Skin of body (tissue), 2 donors: ENCODE results near the gene MPL. TPM values are rescaled to one million over a fixed set of nuclear protein-coding genes. Genes with fewer than 3 reads are reported as not detected.

Experiments used
- DNase-seq: peaks from one replicate; lab custom pipeline; 2025; lab: John Stamatoyannopoulos, UW
- total RNA-seq: library from RNA; depleted of rRNA; stranded (reverse); fragments of >200 nt; gene quantifications from one replicate; pipeline ENCODE4 v1.2.3, GENCODE V29; 2014

MPL gene
- total RNA-seq, 1 donor from 2014 or later: 0.10 TPM

GRCh38 chr1:43322506-43322905, 15.1 kb upstream of the MPL start:
- DNase-seq: no peak

- no peak for DNase-seq
Observed at GRCh38 chr1:43324810-43325209, 12.8 kb upstream of the MPL start.

GRCh38 chr1:43325381-43325780, 12.2 kb upstream of the MPL start:
- no peak for DNase-seq

DNA sequence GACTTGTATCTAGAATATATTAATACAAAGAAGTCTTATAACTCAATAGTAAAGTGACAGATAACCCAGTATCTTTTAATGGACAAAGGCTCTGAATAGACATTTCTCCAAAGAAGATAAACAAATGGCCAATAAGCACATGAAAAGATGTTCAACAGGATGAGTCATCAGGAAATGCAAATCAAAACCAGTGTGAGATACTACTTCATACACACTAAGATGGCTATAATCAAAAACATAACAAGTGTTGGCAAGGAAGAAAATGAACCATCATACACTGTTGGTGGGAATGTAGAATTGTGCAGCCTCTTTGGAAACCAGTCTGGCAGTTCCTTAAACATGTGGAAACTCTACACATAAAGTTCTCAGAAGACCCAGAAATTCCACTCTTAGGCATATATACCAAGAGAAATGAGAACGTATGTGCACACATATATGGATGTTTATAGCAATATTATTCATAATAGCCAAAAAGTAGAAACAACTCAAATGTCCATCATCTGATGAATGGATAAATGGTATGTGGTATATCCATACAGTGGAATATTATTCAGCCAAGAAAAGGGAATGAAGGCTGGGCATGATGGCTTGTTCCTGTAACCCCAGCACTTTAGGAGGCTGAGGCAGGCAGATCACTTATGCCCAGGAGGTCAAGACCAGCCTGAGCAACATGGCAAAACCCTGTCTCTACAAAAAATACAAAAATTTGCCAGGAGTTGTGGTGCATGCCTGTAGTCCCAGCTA, 9.9 kb upstream of the MPL start:
- peak; percentile 2 for DNase-seq

GRCh38 chr1:43329995-43330751, 7.4 kb upstream of the MPL start:
- DNase-seq: no peak

GRCh38 chr1:43331688-43332087, 5.9 kb upstream of the MPL start:
- no peak for DNase-seq

- DNase-seq: no peak
Observed at GRCh38 chr1:43334453-43335205, 3.0 kb upstream of the MPL start.

DNA sequence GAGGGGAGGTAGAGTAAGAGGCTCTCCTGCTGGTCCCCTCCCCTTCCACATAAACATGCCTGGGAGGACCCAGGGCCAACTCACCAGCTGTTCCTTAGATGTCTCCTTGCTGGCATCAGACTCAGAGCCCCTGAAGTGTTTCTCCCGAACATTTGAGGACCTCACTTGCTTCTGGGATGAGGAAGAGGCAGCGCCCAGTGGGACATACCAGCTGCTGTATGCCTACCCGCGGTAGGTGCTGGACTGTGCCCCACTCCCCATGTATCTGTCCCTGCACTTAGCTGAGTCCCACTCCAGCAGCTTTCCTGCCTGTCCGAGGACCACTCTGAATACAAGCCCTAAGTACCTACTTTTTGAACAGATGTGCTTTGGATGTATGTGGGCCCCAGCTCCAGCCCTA, 383 bp downstream of the MPL start:
- DNase-seq: no peak

- no peak for DNase-seq
Observed at GRCh38 chr1:43339584-43340232, 2.1 kb downstream of the MPL start.

GRCh38 chr1:43340559-43340958, 2.9 kb downstream of the MPL start:
- DNase-seq: no peak

DNA sequence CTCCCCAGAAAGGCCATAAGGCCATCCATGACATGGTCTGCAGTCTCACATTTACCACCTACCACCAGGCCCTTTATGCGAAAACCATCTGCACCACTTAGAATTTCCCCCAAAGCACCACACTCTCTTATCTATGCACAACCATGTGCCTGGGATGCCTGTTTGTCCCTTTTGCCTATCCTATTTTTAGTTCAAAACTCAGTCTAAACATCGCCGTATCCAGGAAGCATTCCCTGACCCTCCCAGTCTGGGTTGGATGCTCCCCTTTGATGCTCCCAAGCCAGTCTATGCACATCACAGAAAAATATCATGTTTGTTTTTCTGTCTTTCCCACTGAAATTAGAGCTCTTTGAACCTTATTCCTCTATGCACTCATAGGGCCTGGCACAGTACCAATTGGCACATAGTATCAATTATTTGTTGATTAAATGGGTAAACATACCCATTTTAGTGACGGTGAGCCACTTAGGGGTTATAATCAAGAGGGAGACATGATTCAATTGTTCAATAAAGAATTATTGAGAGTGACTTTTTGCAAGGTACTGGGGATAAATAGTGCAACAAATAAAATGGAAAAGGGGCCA, 6.7 kb downstream of the MPL start:
- no peak for DNase-seq

DNA sequence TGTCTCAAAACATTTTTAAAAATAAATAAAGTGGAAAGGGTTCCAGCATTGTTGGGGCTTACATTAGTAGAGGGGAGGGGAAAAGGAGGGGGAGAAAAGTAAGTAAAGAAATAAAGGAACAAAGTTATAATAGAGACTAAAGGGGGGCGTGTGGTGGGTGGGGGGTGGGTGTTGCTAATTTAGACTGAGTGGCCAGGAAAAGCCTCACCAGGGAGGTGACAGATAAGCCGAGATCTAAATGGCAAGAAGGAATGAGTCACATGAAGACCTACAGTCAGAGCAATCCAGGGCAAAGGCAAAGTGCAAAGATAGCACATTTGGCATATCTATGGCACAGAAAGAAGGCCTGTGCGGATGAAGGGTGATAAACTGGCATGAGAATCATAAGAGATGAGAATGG, 7.5 kb downstream of the MPL start:
- no peak for DNase-seq

DNA sequence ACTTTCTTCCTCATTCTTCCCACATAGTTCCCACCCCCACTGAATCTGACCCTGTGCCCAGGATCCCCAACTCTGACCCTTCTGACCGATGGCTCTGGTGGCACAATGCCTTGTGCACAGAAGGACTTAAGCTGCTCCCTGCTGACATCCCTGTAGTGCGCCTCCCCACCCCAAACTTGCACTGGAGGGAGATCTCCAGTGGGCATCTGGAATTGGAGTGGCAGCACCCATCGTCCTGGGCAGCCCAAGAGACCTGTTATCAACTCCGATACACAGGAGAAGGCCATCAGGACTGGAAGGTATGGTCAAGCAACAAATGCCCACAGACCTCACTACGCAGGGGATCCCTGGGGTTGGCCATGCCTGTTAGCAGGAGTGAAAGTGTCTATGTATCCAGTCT, 9.0 kb downstream of the MPL start:
- no peak for DNase-seq

- DNase-seq: no peak
Observed at GRCh38 chr1:43348343-43348808, 10.8 kb downstream of the MPL start.

GRCh38 chr1:43348809-43349593, 11.4 kb downstream of the MPL start:
- no peak for DNase-seq

- DNase-seq: no peak
Observed at GRCh38 chr1:43349594-43350306, 12.1 kb downstream of the MPL start.

GRCh38 chr1:43350976-43351375, 13.4 kb downstream of the MPL start:
- DNase-seq: no peak

GRCh38 chr1:43351421-43352350, 14.1 kb downstream of the MPL start:
- DNase-seq: no peak

GRCh38 chr1:43352351-43352705, 14.7 kb downstream of the MPL start:
- DNase-seq: no peak
